ENCODE data around the gene FHIT. TPM values are rescaled to one million over a fixed set of nuclear protein-coding genes. Genes with fewer than 3 reads are reported as not detected.

FHIT gene
- total and polyA plus RNA-seq, 4 donors = 2.1 to 14.7 (median 6.6) TPM

GRCh38 chr3:60220768-60221167 is 1030.5 kb downstream of the FHIT start:
- no peak for DNase-seq (ENCODE audit: low spot score)
- no peaks in the 10 kb centered on the region for H3K27me3 ChIP-seq (ENCODE audit: control insufficient read depth in 4 of 4, insufficient read depth in 4 of 4, low read length in 3 of 4)
- H3K4me3 ChIP-seq (ENCODE audit: low read depth in 1 of 3, low read length in 3 of 3) = no peak overlapping the region
- H3K9ac ChIP-seq (ENCODE audit: low read depth in 1 of 2, low read length in 2 of 2) = no peak overlapping the region
- 96% methylated on average over 4 of the region's 4 CpGs for WGBS
- no peaks in the 10 kb centered on the region for H3K4me1 ChIP-seq (ENCODE audit: control insufficient read depth in 4 of 4, insufficient read depth in 4 of 4, low read length in 3 of 4)
- H3K9me3 ChIP-seq (ENCODE audit: control insufficient read depth in 4 of 4, low read length in 3 of 4) = no peaks in the 10 kb centered on the region
- no peak for TF ChIP-seq FOXA1 (IDR thresholded peaks at IDR 0.05)
- no peak for TF ChIP-seq CTCF (IDR thresholded peaks at IDR 0.05; ENCODE audit: low read depth, low read length, missing input control)
- TF ChIP-seq RAD21 (IDR thresholded peaks at IDR 0.05) = no peak
- TF ChIP-seq RXRA (IDR thresholded peaks at IDR 0.05) = no peak
- TF ChIP-seq HNF4A (conservative IDR thresholded peaks at IDR 0.05) = no peak
- no peak for TF ChIP-seq TAF1 (conservative IDR thresholded peaks at IDR 0.05)
- no peak for TF ChIP-seq NR2F2 (IDR thresholded peaks at IDR 0.05)
- no peak for TF ChIP-seq MAX (IDR thresholded peaks at IDR 0.05)
- no peak for TF ChIP-seq HNF4G (IDR thresholded peaks at IDR 0.05)
- TF ChIP-seq ZBTB33 (IDR thresholded peaks at IDR 0.05) = no peak
- no peak for TF ChIP-seq FOXA2 (IDR thresholded peaks at IDR 0.05)
- no peak for TF ChIP-seq GABPA (IDR thresholded peaks at IDR 0.05 in 1 of 2, conservative IDR thresholded peaks at IDR 0.05 in 1 of 2)
- TF ChIP-seq JUND (IDR thresholded peaks at IDR 0.05) = no peak
- no peak for TF ChIP-seq EGR1 (IDR thresholded peaks at IDR 0.05; ENCODE audit: low read depth in 2 of 2)
- TF ChIP-seq ATF3 (IDR thresholded peaks at IDR 0.05) = no peak
- no peak for TF ChIP-seq YY1 (IDR thresholded peaks at IDR 0.05)
- no peak for TF ChIP-seq SP1 (IDR thresholded peaks at IDR 0.05)
- H3K27ac ChIP-seq (ENCODE audit: low read depth in 1 of 2, low read length in 2 of 2) = no peak overlapping the region
- H3K36me3 ChIP-seq (ENCODE audit: control insufficient read depth in 4 of 4, insufficient read depth in 3 of 4, low read depth in 1 of 4, low read length in 3 of 4) = no peaks in the 10 kb centered on the region

- TF ChIP-seq ZBTB33 (IDR thresholded peaks at IDR 0.05) (no peak), ATF3 (IDR thresholded peaks at IDR 0.05) (no peak), FOXA1 (IDR thresholded peaks at IDR 0.05) (no peak), TAF1 (conservative IDR thresholded peaks at IDR 0.05) (no peak), REST (IDR thresholded peaks at IDR 0.05) (no peak)
- no peak for DNase-seq (ENCODE audit: low spot score)
- H3K27ac ChIP-seq (ENCODE audit: low read depth in 1 of 2, low read length in 2 of 2) = no peak overlapping the region
- no peaks in the 10 kb centered on the region for H3K27me3 ChIP-seq (ENCODE audit: control insufficient read depth in 4 of 4, insufficient read depth in 4 of 4, low read length in 3 of 4)
- 91% methylated on average over 2 of the region's 2 CpGs for WGBS
- H3K9me3 ChIP-seq (ENCODE audit: control insufficient read depth in 4 of 4, low read length in 3 of 4) = no peaks in the 10 kb centered on the region
- no peak overlapping the region for H3K9ac ChIP-seq (ENCODE audit: low read depth in 1 of 2, low read length in 2 of 2)
- H3K4me3 ChIP-seq (ENCODE audit: low read depth in 1 of 3, low read length in 3 of 3) = no peak overlapping the region
- H3K4me1 ChIP-seq (ENCODE audit: control insufficient read depth in 4 of 4, insufficient read depth in 4 of 4, low read length in 3 of 4) = no peaks in the 10 kb centered on the region
- no peaks in the 10 kb centered on the region for H3K36me3 ChIP-seq (ENCODE audit: control insufficient read depth in 4 of 4, insufficient read depth in 3 of 4, low read depth in 1 of 4, low read length in 3 of 4)
Observed at GRCh38 chr3:60219501-60219900, 1031.8 kb downstream of the FHIT start.

Measured in liver (tissue), 9 donors.